NCI-H2196 treated with DMSO at 0.1 percent for 48 hours (cell line): Measurements from ENCODE around the gene RIPK1.
"Not testable (repeated sequence)": the region's sequence is repeated elsewhere in the genome, so short reads cannot be mapped to it uniquely, and the experiment has no call there.

ENCODE experiments used
- DNase-seq: peaks from one replicate; lab custom pipeline; 2025; ENCODE audit not compliant: unreplicated experiment; lab: John Stamatoyannopoulos, UW

RIPK1 gene

GRCh38 chr6:3068329-3069214 lies at the start of gene RIPK1:
Gene RIPK1, plus strand, starts transcription at chr6:3068494. Its CDS starts 8,330 bp downstream, at chr6:3076824.
- peak; percentile 88 for DNase-seq

GRCh38 chr6:3019065-3019464 lies 49.2 kb upstream of the RIPK1 start:
- no peak for DNase-seq

GRCh38 chr6:3019749-3020320 lies 48.5 kb upstream of the RIPK1 start:
- DNase-seq, result no peak

GRCh38 chr6:3020976-3021598 lies 47.2 kb upstream of the RIPK1 start:
- DNase-seq, result not testable (repeated sequence)

- DNase-seq, result no peak
Measured at GRCh38 chr6:3022765-3023662, 45.3 kb upstream of the RIPK1 start.

- peak; percentile 71 for DNase-seq
Measured at GRCh38 chr6:3023663-3024483, 44.4 kb upstream of the RIPK1 start.

- DNase-seq, result no peak
Measured at GRCh38 chr6:3026791-3027626, 41.3 kb upstream of the RIPK1 start.

GRCh38 chr6:3028156-3028555 lies 40.1 kb upstream of the RIPK1 start:
- DNase-seq, result not testable (repeated sequence)

- DNase-seq, result no peak
Measured at GRCh38 chr6:3031857-3032640, 36.2 kb upstream of the RIPK1 start.

GRCh38 chr6:3032986-3033385 lies 35.3 kb upstream of the RIPK1 start:
- DNase-seq, result no peak

- DNase-seq, result no peak
Measured at GRCh38 chr6:3033652-3034051, 34.6 kb upstream of the RIPK1 start.

- DNase-seq, result no peak
Measured at GRCh38 chr6:3035397-3035796, 32.9 kb upstream of the RIPK1 start.

- DNase-seq, result no peak
Measured at GRCh38 chr6:3036861-3037637, 31.2 kb upstream of the RIPK1 start.

- DNase-seq, result no peak
Measured at GRCh38 chr6:3037638-3038365, 30.5 kb upstream of the RIPK1 start.

- no peak for DNase-seq
Measured at GRCh38 chr6:3039384-3039783, 28.9 kb upstream of the RIPK1 start.

GRCh38 chr6:3041147-3041546 lies 27.1 kb upstream of the RIPK1 start:
- no peak for DNase-seq

- DNase-seq, result no peak
Measured at GRCh38 chr6:3041606-3042005, 26.7 kb upstream of the RIPK1 start.
